ENCODE data around the gene ADSS1. TPM values are rescaled to one million over a fixed set of nuclear protein-coding genes. Genes with fewer than 3 reads are reported as not detected.

Gene ADSS1
- polyA plus RNA-seq, 1 donor (not counting 4 experiments of a cell fraction or from before 2014, with no cell fraction given), result 1.7 TPM

DNA sequence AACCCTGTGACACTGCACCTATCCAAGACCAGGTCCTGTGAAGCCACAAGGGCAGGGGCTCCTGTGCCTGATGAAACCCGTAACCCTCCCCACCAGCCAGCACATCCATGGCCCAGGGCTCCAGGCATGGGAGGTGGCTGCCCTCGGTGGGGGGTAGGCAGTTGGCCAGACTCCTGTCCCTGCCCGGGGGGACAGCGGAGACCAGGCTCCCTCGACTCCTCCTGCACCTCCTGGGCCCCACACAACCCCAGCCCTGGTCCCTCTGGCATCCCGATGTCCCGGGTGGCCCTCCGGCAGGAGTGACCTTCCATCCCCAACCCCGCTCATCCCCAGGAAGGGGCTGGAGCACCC lies 60.2 kb downstream of the ADSS1 start:
- Histone ChIP-seq H3K9me1 (ENCODE audit: control insufficient read depth, extremely low read depth, insufficient read depth, low read length) (no peaks in the 10 kb centered on the region), H3K27ac (ENCODE audit: control insufficient read depth, insufficient read depth, low read length) (no peak overlapping the region), H3K4me1 (ENCODE audit: control insufficient read depth, extremely low read depth, insufficient read depth, low read length) (no peaks in the 10 kb centered on the region), H3K4me3 (ENCODE audit: control insufficient read depth in 2 of 3, extremely low read depth in 1 of 3, insufficient read depth in 2 of 3, low read depth in 1 of 3, low read length in 3 of 3) (no peak overlapping the region), H3K4me2 (ENCODE audit: control insufficient read depth, extremely low read depth, insufficient read depth, low read depth, low read length) (no peak overlapping the region), H3K9me3 (ENCODE audit: control insufficient read depth, low read depth, low read length) (no peaks in the 10 kb centered on the region), H4K20me1 (ENCODE audit: control insufficient read depth, extremely low read depth, insufficient read depth, low read length) (peaks cover 9% of the 10 kb centered on the region), H3K27me3 (ENCODE audit: control insufficient read depth, extremely low read depth, insufficient read depth, low read length) (no peaks in the 10 kb centered on the region), H3K9ac (ENCODE audit: control insufficient read depth, extremely low read depth, insufficient read depth, low read length) (no peak overlapping the region), H2AFZ (ENCODE audit: control insufficient read depth, low read length) (no peak overlapping the region), H3K79me2 (ENCODE audit: control insufficient read depth, insufficient read depth, low read length) (peaks cover 42% of the 10 kb centered on the region), H3K36me3 (ENCODE audit: control insufficient read depth in 2 of 2, extremely low read depth in 1 of 2, insufficient read depth in 2 of 2, low read length in 2 of 2) (peaks cover 9 to 11% of the 10 kb centered on the region in 2 experiments)
- DNase-seq (ENCODE audit: low read depth, low spot score) (no peak), FAIRE-seq (no peak)
- dilution Hi-C loops (cut with MboI; ENCODE audit: extremely low pct_ligation_motif_present, low sequenced_read_pairs), result no loop called here
- TF ChIP-seq EZH2 (IDR thresholded peaks at IDR 0.05; ENCODE audit: low read length), result no peak
- TF ChIP-seq, protein P1, sequence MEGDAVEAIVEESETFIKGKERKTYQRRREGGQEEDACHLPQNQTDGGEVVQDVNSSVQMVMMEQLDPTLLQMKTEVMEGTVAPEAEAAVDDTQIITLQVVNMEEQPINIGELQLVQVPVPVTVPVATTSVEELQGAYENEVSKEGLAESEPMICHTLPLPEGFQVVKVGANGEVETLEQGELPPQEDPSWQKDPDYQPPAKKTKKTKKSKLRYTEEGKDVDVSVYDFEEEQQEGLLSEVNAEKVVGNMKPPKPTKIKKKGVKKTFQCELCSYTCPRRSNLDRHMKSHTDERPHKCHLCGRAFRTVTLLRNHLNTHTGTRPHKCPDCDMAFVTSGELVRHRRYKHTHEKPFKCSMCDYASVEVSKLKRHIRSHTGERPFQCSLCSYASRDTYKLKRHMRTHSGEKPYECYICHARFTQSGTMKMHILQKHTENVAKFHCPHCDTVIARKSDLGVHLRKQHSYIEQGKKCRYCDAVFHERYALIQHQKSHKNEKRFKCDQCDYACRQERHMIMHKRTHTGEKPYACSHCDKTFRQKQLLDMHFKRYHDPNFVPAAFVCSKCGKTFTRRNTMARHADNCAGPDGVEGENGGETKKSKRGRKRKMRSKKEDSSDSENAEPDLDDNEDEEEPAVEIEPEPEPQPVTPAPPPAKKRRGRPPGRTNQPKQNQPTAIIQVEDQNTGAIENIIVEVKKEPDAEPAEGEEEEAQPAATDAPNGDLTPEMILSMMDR (optimal IDR thresholded peaks at IDR 0.05 in 1 of 3, IDR thresholded peaks at IDR 0.05 in 1 of 3, conservative IDR thresholded peaks at IDR 0.05 in 1 of 3; ENCODE audit: extremely low read depth in 1 of 3, insufficient read depth in 2 of 3, low read length in 3 of 3), result no peak

DNA sequence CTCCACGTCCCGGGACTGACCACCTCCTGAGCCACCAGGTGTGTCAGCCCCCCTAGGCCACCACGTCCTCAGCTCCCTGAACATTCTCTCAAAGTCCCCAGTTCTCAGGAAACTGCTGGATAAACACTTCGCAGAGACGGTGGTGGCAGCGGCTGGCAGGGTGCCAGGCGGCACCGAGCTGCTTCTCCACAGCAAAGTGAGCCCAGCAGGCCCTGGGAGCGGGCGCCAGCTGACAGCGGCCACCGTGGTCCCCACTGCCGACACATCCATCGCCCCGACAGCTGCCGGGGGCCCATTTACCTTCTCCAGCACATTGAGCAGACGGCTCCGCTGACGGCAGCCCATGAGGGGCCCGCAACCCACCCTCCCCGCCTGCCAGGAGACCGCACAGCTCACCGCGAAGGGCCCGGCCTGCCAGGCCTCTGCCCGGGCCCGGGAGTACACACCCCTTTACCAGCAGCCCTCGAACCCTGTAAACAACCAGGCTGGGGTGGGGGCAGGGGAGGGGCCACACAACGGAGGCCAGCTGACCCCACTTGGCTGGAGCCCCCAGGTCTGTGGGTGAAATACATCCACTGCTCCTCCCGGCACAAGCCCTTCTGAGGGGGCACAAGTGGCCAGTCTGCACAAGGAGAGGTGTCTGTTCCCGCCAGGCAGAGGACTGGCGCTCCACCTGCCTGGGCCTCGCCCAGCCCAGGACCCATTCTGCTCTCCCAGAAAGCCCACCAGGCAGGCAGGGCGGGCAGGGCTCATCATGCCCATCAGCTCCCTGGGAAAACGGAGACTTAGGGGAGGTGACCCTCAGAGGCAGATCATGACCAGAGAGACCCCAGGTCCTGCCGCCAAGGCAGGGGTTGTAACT lies 61.0 kb downstream of the ADSS1 start:
- Histone ChIP-seq H4K20me1 (ENCODE audit: control insufficient read depth, extremely low read depth, insufficient read depth, low read length) (peaks cover 16% of the 10 kb centered on the region), H3K36me3 (ENCODE audit: control insufficient read depth in 2 of 2, extremely low read depth in 1 of 2, insufficient read depth in 2 of 2, low read length in 2 of 2) (peaks cover 5 to 14% of the 10 kb centered on the region in 2 experiments)

More for the DNA sequence above, 61.0 kb downstream of the ADSS1 start:
- Histone ChIP-seq H3K27me3 (ENCODE audit: control insufficient read depth, extremely low read depth, insufficient read depth, low read length) (no peaks in the 10 kb centered on the region), H3K4me1 (ENCODE audit: control insufficient read depth, extremely low read depth, insufficient read depth, low read length) (no peaks in the 10 kb centered on the region), H3K4me3 (ENCODE audit: control insufficient read depth in 2 of 3, extremely low read depth in 1 of 3, insufficient read depth in 2 of 3, low read depth in 1 of 3, low read length in 3 of 3) (no peak overlapping the region), H3K4me2 (ENCODE audit: control insufficient read depth, extremely low read depth, insufficient read depth, low read depth, low read length) (no peak overlapping the region), H3K79me2 (ENCODE audit: control insufficient read depth, insufficient read depth, low read length) (peaks cover 49% of the 10 kb centered on the region), H3K27ac (ENCODE audit: control insufficient read depth, insufficient read depth, low read length) (no peak overlapping the region), H3K9me1 (ENCODE audit: control insufficient read depth, extremely low read depth, insufficient read depth, low read length) (no peaks in the 10 kb centered on the region), H3K9me3 (ENCODE audit: control insufficient read depth, low read depth, low read length) (no peaks in the 10 kb centered on the region), H2AFZ (ENCODE audit: control insufficient read depth, low read length) (no peak overlapping the region), H3K9ac (ENCODE audit: control insufficient read depth, extremely low read depth, insufficient read depth, low read length) (no peak overlapping the region)
- DNase-seq (ENCODE audit: low read depth, low spot score), result no peak
- dilution Hi-C loops (cut with MboI; ENCODE audit: extremely low pct_ligation_motif_present, low sequenced_read_pairs), result no loop called here
- no peak for TF ChIP-seq EZH2 (IDR thresholded peaks at IDR 0.05; ENCODE audit: low read length)
- TF ChIP-seq, protein P1 (optimal IDR thresholded peaks at IDR 0.05 in 1 of 3, IDR thresholded peaks at IDR 0.05 in 1 of 3, conservative IDR thresholded peaks at IDR 0.05 in 1 of 3; ENCODE audit: extremely low read depth in 1 of 3, insufficient read depth in 2 of 3, low read length in 3 of 3), result no peak
- no peak for FAIRE-seq

Measured in keratinocyte (primary cell).